Midbrain (tissue), 1 donor: ENCODE results near the gene GSTCD.
"Not testable (repeated sequence)": the region's sequence is repeated elsewhere in the genome, so short reads cannot be mapped to it uniquely, and the experiment has no call there.

Experiments
- DNase-seq: peaks from one replicate; lab custom pipeline; 2025; lab: John Stamatoyannopoulos, UW

The GSTCD gene

GRCh38 chr4:105714932-105715331 is 6.3 kb downstream of the GSTCD start:
- no peak for DNase-seq

DNA sequence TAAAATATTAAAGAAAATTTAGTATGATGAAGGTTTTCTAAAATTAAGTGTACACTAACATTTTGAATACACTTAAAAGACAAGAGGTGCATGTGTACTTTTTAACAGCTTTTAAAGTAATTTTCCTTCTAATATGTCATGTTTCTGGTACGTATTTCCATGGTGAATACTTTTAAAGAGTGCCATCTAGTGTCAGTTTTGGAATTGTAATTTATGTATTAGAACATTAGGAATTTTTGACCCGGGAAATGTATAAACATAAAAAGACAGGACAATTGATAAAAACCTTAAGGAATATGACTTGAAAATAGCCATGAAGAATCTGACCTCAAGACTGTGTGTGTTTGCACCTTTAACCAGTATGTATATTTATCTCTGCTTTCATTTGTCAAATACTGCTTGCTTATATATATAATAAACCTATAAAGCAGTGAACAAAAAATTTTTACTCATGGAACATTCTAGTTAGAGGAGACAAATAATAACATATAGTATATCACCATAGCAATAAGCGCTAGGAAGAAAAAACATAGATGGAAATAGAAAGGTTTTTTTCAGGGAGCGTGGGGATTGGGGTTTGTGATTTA is 7.2 kb downstream of the GSTCD start:
- DNase-seq = peak; percentile 58

DNA sequence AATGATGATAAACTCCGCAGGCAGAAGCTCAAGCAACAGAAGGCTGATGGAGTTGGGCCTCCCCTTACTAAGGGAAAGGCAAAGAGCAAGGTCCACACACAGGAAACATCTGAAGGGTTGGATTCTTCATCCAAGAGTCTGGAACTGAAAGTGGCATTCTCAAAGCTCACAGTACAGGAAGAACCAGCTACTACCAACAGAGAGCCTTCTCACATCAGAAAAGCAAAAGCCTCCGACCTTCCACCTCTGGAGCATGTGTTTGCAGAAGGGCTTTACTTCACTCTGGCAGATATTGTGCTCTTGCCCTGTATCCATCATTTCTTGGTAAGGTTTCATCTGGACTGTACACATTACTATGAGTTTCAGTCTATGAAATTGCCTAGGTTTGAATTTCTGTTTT is 10.6 kb downstream of the GSTCD start:
- DNase-seq = no peak

- DNase-seq = no peak
Observed at GRCh38 chr4:105725623-105726022, 17.0 kb downstream of the GSTCD start.

- DNase-seq = not testable (repeated sequence)
Observed at GRCh38 chr4:105729895-105730294, 21.3 kb downstream of the GSTCD start.

DNA sequence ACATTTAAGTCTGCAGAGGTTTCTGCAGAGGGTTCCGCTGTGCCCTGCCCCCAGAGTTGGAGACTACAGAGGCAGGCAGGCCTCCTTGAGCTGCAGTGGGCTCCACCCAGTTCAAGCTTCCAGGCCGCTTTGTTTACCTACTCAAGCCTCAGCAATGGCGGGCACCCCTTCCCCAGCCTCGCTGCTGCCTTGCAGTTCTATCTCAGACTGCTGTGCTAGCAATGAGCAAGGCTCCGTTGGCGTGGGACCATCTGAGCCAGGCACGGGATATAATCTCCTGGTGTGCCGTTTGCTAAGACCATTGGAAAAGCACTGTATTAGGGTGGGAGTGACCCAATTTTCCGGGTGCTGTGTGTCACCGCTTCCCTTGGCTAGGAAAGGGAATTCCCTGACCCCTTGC is 26.6 kb downstream of the GSTCD start:
- DNase-seq = not testable (repeated sequence)

DNA sequence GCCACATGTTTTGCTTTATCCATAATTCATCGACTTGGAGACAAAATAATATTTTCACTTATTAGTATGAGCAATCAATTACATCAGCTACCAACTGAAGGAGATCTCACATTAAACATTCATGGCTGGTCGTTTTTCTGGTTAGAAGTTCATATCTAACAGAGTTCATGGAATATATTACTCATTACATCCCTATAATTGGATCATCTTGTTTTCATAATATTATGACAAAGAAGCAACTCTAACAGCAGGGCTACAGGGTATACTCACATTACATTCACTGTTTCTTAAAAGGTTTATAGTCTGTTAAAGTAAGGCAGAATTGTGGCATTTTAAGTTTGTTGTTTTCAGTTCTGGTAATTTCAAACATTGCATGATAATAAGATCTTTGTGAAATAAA is 33.0 kb downstream of the GSTCD start:
- DNase-seq = no peak

DNA sequence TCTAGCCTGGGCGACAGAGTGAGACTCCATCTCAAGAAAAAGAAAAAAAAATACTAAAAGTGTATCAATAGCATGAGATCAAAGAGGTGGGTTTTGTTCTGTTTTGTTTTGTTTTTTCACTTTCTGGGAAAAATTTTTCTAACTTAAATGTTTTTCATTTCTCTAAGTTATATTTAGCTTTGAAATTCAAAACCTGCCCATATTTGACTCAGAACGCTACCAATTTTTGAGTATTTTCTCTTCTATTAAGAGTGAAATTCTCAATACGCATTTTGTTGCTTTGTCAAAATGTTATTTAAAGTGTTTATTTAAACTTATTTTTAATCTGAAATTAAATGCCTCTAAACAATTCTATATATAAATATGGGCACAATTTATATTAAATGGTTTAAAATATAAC is 39.6 kb downstream of the GSTCD start:
- no peak for DNase-seq

- no peak for DNase-seq
Observed at GRCh38 chr4:105751718-105752299, 43.2 kb downstream of the GSTCD start.

DNA sequence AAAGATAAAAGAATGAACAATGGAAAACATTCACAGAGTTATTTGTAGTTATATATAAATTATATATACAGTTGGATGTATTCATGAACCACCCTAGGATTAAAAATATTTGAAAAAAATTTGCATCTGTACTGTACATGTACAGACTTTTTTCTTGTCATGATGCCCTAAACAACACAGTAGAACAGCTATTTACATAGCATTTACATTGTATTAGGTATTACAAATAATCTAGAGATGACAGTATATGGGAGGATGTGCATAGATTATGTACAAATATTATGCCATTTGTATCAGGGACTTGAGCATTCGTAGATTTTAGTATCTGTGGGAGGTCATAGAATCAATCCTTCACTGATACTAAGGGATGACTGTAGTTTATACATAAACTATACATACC is 44.8 kb downstream of the GSTCD start:
- no peak for DNase-seq

GRCh38 chr4:105755375-105755774 is 46.8 kb downstream of the GSTCD start:
- no peak for DNase-seq

GRCh38 chr4:105758958-105759357 is 50.4 kb downstream of the GSTCD start:
- DNase-seq = no peak

DNA sequence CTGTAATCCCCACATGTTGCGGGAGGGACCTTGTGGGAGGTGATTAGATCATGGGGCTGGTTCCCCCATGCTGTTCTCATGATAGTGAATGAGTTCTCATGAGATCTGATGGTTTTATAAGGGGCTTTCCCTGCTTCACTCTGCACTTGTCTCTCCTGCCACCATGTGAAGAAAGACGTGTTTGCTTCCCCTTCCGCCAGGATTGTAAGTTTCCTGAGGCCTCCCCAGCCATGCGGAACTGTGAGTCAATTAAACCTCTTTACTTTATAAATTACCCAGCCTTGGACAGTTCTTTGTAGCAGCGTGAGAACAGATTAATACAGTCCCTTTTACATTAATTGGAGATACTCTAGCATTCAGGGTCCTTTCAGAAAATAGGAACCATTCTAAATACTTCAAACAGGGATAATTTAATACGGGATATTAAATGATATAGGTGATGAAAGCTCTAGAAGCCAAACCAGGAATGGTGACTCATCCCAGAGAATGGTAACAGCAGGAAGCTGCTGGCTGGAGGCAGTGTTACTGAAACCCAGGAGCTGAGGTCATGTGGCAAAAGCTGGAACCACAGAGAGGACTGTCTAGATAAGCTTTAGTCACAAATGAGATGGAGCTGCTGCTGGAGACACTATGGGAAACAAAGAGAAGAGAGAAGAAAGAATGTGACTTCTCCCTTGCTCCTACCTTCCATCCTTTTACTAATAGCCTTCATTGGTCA is 57.3 kb downstream of the GSTCD start:
- no peak for DNase-seq

DNA sequence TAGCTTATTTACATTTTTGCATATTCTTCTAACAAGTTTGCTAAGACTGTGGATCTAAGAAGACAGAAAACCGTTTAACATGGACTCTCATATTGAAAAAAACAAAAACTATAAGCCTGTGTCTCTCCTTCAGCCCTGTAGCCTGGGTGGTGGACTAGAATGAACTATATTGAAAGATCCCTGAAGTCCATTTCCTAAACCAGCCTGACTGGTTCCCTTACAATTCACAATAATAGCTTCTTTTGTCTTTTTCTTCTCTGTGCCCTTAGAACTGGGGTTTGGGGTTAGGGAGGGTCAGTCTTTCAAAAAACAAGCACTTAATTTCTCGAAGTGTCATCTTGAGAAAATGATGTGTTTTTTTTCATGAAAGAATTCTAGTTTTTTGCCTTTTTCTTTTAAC is 59.0 kb downstream of the GSTCD start:
- DNase-seq = no peak

GRCh38 chr4:105770524-105770923 is 61.9 kb downstream of the GSTCD start:
- DNase-seq = not testable (repeated sequence)

- not testable (repeated sequence) for DNase-seq
Observed at GRCh38 chr4:105772065-105772464, 63.5 kb downstream of the GSTCD start.

DNA sequence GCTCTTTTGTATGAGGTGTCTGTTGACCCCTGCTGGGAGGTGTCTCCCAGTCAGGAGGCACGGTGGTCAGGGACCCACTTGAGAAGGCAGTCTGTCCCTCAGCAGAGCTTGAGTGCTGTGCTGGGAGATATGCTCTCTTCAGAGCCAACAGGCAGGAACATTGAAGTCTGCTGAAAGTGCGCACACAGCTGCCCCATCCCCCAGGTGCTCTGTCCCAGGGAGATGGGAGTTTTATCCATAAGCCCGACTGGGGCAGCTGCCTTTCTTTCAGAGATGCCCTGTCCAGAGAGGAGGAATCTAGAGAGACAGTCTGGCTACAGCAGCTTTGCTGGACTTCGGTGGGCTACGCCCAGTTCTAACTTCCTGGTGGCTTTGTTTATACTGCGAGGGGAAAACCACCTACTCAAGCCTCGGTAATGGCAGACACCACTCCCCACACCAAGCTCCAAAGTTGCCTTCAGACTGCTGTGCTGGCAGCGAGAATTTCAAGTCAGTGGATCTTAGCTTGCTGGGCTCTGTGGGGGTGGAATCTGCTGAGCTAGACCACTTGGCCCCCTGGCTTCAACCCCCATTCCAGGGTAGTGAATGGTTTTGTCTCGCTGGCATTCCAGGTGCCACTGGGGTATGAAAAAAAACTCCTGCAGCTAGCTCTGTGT is 67.3 kb downstream of the GSTCD start:
- not testable (repeated sequence) for DNase-seq

DNA sequence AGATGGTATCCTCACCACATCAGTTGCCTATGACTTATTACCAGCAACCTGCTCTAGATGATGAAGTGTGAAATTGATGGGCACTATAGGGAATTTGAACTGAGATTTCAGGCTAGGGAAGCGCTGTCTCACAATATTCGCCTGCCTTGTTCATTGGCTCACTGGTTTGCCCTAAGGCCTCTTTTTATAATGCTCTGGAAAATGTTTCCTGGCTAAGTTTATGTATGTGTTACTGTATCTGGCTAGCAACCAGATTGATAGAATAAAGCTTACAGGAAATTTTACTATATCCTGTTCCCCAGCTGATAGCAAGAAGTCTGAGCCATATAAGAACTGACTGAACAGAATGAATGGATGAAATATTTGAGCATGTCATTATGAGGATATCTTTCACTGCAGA is 71.6 kb downstream of the GSTCD start:
- DNase-seq = no peak

GRCh38 chr4:105784761-105785160 is 76.2 kb downstream of the GSTCD start:
- no peak for DNase-seq

- DNase-seq = no peak
Observed at GRCh38 chr4:105785792-105786191, 77.2 kb downstream of the GSTCD start.

DNA sequence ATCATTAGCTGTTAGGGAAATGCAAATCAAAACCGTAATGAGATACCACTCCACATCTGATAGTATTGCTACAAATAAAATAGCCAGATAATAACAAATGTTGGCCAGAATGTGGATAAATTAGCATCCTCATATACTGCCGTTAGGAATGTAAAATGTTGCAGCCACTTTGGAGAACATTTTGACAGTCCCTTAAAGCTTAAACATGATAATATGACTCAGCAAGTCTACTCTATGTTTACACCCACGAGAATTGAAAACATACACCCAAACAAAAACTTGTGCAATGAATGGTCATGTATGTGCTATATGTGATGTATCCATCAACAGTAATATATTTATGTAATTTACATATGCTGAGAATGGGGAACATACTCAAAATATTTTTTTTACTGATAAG is 78.2 kb downstream of the GSTCD start:
- no peak for DNase-seq

- DNase-seq = no peak
Observed at GRCh38 chr4:105797225-105797624, 88.6 kb downstream of the GSTCD start.

GRCh38 chr4:105805501-105806120 is 97.0 kb downstream of the GSTCD start:
- DNase-seq = peak; percentile 39
